Measurements from ENCODE around the gene ZYG11B.
A peak's percentile ranks its signal among the peaks of the same experiment; 100 is the strongest.

The ZYG11B gene

DNA sequence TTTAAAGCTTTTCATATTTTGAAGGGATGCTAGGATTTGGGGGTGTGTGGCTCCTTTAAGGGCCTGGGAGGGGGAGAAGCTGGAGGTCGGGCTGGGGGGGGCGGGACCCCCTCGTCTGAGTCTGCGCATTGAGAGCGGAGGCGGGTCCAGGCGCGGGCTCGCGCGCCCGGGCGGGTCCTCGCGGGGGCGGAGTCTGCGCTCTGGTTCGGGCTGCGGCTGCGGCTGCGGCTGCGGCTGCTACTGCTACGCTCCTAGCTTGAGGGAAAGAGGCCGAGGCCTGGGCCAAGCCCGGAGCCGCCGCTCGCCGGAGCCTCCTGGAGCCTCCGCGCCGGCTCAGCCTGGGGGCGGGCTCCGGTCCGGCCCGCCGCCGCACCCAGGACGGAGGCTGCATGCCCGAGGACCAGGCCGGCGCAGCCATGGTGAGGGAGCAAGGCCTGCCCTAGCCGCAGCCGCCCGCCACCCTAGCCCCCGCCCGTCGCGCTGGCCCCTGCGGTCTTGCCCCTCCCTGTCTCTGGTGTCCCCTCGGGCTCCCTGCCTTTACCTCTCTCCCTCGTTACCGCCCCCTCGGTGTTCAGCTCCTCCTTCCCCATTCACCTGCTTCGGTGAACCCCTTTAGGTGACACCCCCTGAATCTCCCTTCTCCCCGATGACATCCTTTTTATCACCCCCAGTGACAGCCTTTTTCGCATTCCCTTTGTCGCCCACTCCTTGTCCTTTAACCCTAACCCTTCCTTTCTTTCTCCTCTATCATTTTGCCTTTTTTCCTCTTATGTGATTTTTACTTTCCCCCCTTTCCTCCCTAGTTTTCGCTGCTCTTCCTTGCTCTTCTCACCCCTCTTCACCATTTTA lies at the start of gene ZYG11B:
Gene ZYG11B (plus strand): TSS at position 189 of the 849 bp plus-strand sequence. CDS start 201 bp downstream, at position 390.
- TF ChIP-seq GATA3 (IDR thresholded peaks at IDR 0.05; ENCODE audit: low read depth, low read length) (no peak), GATA2 (IDR thresholded peaks at IDR 0.05; ENCODE audit: low read depth, low read length) (no peak)

DNA sequence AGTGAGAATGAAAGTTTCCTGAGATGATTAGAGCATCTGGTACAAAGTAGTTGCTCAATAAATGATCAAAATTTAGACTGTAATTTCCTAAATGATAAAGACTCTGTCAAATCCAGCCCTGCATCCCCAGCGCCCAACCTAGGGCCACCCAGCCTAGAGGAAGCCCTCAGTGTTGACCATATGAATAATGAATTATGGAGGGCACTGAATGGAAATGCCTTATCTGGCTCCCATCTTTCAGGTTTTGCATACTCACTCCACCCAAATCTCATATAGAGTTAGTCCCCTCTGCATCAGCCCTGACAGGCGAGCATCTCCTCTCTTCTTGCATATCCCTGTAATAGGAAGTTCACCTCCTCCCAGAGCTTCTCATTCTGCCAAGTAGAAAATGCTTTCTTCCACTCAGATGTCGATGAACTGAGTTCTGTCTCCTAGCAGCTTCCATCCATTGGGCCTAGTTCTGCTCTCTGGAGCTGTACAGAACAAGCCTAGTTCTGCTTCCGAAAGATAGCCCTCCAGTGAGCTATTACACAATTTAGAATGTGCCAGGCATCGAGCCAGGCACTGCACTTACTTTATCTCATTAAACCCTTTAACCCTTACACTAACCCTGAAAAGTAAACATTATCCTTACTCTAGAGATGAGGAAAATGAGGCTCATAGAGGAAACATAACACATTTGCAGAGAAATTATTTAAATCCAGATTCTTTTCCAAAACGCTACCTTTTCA lies 49.0 kb upstream of the ZYG11B start:
- TF ChIP-seq GATA2 (IDR thresholded peaks at IDR 0.05; ENCODE audit: low read depth, low read length) (peak; percentile 33), GATA3 (IDR thresholded peaks at IDR 0.05; ENCODE audit: low read depth, low read length) (no peak)

DNA sequence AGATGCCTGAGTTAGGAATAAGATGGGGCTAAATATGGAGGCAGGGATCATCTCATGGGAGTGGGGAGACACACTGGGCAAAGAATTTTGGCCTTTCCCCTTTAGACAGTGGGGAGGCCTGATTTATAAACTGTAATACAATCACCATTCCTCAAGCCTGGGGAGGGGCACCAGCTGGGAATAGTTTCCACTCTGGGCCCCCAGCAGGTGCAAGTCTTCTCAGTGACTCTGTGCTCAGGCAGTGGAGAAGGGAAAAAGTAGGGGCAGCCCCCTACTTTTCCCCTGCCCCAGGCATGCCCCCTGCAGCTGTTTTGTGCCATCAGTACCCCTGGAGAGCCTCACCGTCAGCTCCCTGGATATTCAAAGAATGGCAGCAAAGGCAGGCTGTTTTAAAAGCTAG lies 47.2 kb upstream of the ZYG11B start:
- TF ChIP-seq GATA3 (IDR thresholded peaks at IDR 0.05; ENCODE audit: low read depth, low read length): no peak
- TF ChIP-seq GATA2 (IDR thresholded peaks at IDR 0.05; ENCODE audit: low read depth, low read length): no peak

DNA sequence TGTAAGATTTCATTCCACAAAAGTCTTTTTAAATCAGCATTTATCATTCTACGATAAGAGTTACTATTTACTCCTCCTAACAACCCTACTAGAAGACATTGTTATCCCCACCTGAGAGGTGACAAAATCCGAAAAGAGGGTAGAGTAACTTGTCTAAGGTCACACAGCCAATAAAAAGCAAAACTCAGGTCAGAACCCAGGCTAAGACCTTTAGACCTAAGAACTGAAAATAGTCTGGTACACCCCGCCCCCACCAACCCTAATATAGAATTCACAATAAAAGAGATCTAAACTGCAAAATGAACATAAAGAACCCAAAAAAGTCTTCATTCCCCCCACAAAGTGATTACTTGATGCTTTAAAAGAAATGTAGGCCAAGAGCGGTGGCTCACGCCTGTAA lies 46.8 kb upstream of the ZYG11B start:
- TF ChIP-seq GATA3 (IDR thresholded peaks at IDR 0.05; ENCODE audit: low read depth, low read length) (no peak), GATA2 (IDR thresholded peaks at IDR 0.05; ENCODE audit: low read depth, low read length) (no peak)

DNA sequence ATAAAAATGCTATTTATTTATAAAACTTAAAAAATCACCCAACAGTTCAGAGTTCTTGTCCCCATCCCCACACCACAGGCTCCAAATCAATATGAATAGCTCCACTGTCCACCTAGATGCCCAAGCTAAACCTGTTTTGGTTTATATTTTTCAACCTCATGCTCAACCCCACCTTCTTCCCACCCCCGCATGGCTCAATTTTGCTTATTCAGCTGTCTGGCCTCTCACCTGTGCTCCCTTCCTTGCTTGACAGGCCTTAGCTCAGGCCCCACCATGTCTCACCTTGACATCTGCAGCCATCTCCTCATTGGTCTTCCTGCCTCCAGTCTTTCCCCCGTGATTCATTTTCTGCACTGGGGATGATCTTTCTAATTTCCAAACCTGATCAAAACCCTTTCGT lies 45.9 kb upstream of the ZYG11B start:
- TF ChIP-seq GATA3 (IDR thresholded peaks at IDR 0.05; ENCODE audit: low read depth, low read length) (no peak), GATA2 (IDR thresholded peaks at IDR 0.05; ENCODE audit: low read depth, low read length) (no peak)

DNA sequence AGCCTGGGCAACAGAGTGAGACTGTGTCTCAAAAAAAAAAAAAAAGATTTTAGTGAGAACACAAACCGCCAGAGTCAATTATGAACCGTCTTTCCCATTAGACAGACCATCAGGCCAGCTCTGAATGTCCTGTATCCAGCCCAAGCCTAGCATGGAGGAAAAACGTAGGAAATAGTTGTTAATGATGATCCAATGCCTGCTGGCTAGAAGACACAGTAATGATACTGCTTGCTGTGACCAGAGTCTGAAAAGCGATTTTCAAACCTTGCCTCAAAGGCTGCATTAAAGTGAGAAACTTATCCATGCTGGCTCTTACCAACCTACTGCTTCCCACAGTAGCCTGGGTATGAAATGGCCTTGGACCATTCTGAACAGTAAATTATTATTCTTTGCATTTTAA lies 45.1 kb upstream of the ZYG11B start:
- TF ChIP-seq GATA2 (IDR thresholded peaks at IDR 0.05; ENCODE audit: low read depth, low read length) (no peak), GATA3 (IDR thresholded peaks at IDR 0.05; ENCODE audit: low read depth, low read length) (no peak)

DNA sequence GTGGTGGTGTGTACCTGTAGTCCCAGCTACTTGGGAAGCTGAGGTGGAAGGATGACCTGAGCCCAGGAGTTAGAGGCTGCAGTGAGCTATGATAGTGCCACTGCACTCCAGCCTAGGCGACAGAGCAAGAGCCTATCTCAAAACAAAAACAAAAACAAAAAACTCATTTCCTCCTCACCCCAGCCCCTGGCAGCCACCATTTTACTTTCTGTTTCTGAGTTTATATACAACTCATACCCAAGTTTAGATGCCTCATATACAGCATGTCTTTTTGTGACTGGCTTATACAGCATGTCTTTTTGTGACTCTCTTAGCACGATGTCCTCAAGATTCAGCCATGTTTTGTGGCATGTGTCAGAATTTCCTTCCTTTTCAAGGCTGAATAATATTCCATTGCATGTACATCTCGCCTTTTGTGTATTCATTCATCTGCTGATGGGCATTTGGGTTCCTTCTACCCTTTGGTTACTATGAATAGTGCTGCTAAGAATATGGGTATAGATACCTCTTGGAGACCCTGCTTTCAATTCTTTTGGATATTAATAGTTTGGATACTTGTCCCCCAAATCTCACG lies 42.8 kb upstream of the ZYG11B start:
- TF ChIP-seq GATA2 (IDR thresholded peaks at IDR 0.05; ENCODE audit: low read depth, low read length): no peak

DNA sequence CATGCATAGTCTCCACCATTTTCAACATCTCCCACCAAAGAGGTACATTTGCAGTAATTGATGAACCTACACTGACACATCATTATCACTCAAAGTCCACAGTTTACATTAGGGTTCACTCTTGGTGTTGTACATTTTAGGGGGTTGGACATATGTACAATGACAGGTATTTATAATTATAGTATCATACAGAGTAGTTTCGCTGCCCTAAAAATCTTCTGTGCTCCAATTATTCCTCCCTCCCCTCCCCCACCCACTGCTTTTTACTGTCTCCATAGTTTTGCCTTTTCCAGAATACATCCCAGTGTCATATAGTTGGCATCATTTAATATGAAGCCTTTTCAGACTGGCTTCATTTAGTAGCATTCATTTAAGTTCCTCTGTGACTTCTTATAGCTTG lies 41.7 kb upstream of the ZYG11B start:
- TF ChIP-seq GATA3 (IDR thresholded peaks at IDR 0.05; ENCODE audit: low read depth, low read length): no peak

DNA sequence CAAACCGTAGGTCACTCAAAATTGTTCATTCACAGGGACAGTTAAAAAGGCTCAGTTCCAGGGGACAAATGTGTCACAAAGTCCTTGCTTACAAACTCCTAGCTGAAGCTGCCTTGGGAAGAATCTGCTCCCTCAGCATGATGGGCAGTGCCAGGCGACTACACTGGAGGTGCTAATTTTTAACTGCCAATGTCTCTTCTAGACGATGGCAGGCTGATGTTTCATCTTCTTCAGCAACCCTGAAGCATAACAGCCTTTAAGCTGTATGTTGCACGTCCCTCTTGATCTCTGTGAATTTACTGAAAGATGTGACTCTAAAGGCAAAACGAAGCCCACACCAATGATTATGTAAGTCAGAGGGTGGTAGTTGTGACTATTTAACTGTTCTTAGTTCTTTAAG lies 39.4 kb upstream of the ZYG11B start:
- TF ChIP-seq GATA3 (IDR thresholded peaks at IDR 0.05; ENCODE audit: low read depth, low read length) (no peak), GATA2 (IDR thresholded peaks at IDR 0.05; ENCODE audit: low read depth, low read length) (no peak)

DNA sequence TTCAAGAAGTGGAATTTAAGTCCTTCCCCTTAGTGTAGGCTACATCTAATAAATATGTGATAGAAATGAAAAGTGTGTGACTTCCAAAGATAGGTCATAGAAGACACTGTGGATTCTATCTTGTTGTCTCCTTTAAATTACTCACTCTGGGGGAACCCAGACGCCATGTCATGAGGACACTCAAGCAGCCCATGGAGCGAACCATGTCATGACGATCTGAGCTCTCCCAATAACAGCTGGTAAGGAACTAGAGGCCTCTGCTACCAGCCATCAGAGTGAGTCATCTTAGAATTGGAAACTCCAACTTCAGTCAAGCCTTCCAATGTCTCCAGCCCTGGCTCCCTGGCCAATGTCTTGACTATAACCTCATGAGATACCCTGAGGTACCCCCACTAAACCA lies 34.4 kb upstream of the ZYG11B start:
- TF ChIP-seq GATA2 (IDR thresholded peaks at IDR 0.05; ENCODE audit: low read depth, low read length): no peak

DNA sequence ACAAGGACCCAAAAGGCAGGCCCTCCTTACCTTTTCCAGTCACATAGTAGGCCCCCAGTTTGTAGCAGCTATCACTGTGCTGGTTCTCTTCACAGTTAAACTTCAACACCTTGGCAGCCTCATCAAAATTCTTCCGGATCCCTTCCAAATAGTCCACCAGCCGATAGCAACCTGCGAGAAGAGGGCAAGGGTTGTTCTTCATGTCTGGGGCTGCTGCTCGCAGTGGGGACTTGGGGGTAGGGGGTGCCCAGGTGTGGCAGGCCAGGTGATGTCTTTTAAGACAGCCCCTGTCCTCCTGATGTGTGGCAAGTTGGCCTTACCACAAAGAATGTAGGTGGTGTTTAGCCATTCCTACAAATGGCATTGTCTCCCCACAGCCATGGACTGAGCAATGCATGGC lies 33.6 kb upstream of the ZYG11B start:
- TF ChIP-seq GATA2 (IDR thresholded peaks at IDR 0.05; ENCODE audit: low read depth, low read length): no peak
- TF ChIP-seq GATA3 (IDR thresholded peaks at IDR 0.05; ENCODE audit: low read depth, low read length): no peak

DNA sequence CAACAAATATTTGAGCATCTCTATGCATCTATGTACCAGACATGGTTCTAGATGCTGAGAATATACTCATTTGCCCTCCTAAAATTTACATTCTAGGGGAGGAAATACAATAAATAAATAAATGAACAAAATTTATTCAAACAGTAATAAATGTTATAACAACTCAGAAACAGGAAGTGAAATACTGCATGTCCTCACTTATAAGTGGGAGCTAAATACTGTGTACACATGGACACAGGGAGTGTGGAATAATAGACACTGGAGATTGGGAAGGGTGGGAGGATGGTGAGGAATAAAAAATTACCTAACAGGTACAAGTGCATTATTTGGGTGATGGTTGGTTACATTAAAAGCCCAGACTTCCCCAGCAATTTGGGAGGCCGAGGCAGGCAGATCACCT lies 32.4 kb upstream of the ZYG11B start:
- TF ChIP-seq GATA2 (IDR thresholded peaks at IDR 0.05; ENCODE audit: low read depth, low read length) (no peak), GATA3 (IDR thresholded peaks at IDR 0.05; ENCODE audit: low read depth, low read length) (no peak)

DNA sequence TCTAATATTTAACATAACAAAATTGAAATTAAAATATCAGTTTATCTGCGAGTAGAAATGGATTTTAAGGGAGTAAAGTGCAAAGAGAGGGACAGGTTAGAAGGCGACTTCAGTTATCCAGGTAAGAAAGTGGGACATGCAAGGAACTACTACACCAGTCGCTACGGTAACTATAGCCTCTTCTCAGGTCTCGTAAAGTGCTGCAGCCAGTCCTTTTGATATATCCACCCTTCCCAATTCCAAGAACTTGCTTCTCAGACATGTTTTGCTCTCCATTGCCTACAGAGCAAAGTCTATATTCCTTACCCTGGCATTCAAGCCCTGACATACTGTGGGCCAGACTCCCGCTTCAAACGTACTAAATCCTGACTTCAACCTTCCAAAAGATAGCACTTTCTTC lies 30.6 kb upstream of the ZYG11B start:
- no peak for TF ChIP-seq GATA2 (IDR thresholded peaks at IDR 0.05; ENCODE audit: low read depth, low read length)
- TF ChIP-seq GATA3 (IDR thresholded peaks at IDR 0.05; ENCODE audit: low read depth, low read length): no peak

DNA sequence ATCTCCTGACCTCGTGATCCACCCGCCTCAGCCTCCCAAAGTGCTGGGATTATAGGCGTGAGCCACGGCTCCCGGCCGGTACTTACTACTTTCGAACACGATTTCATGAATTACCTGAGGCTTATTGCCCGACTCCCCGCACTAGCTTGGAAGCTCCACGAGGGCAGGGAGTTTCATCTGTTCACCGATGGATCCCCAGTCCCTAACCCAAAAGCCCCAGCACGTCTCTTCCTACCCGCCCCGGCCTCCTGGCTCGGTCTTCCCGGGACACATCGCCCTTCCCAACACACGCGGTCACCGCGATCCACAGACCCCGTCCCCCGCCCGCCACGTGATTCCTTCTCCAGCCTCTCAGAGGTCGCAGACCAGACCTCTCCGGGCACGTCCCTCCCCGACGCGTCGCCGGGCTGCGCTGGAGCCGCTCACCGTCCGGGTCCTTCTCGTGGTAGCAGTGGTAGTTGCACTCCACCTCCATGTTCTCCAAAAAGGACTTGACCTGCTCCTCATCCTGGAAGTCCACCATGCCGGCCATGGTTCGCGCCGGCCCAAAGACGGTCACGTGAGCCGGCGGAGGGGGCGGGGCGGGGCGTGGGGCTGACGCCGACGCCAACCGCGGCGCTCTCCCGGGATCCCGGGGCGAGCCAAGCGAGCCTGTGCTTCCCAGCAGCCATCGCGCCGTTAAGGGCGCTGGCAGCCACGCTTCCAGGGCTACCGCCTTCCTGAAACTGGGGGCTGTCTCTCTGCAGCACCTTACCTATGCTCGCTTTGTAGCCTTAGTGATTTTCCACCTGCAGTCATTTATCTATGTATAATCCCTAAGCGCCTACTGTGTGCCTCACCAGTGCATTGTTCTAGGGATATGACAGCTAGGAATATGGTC lies 28.2 kb upstream of the ZYG11B start, which contains the start of gene COA7:
Gene COA7 (minus strand): TSS at position 553 of the 880 bp plus-strand sequence. CDS start 21 bp downstream, at position 532.
- TF ChIP-seq GATA2 (IDR thresholded peaks at IDR 0.05; ENCODE audit: low read depth, low read length) (no peak), GATA3 (IDR thresholded peaks at IDR 0.05; ENCODE audit: low read depth, low read length) (no peak)
